Stimulated activated CD4-positive, alpha-beta T cell treated with anti-CD3 and anti-CD28 coated beads, Interleukin-1b, Interleukin-23, amount 100 ng/mL, for 48 hours (primary cell): ENCODE data around the gene APOL3.
"Not testable (repeated sequence)": the region's sequence is repeated elsewhere in the genome, so short reads cannot be mapped to it uniquely, and the experiment has no call there.

Experiments
- DNase-seq: peaks from one replicate; pipeline ENCODE4 v3.0.0-alpha.2; 2020

The APOL3 gene

GRCh38 chr22:36131907-36132306 lies 28.6 kb downstream of the APOL3 start:
- no peak for DNase-seq

- no peak for DNase-seq
Observed at GRCh38 chr22:36129486-36130388, 30.8 kb downstream of the APOL3 start.

GRCh38 chr22:36129071-36129470 lies 31.5 kb downstream of the APOL3 start:
- DNase-seq = no peak

- DNase-seq = no peak
Observed at GRCh38 chr22:36125994-36126531, 34.5 kb downstream of the APOL3 start.

GRCh38 chr22:36125434-36125833 lies 35.1 kb downstream of the APOL3 start:
- no peak for DNase-seq

GRCh38 chr22:36124666-36125065 lies 35.9 kb downstream of the APOL3 start:
- no peak for DNase-seq

- peak; percentile 93 for DNase-seq
Observed at GRCh38 chr22:36123673-36124630, 36.6 kb downstream of the APOL3 start.

GRCh38 chr22:36120621-36121351 lies 39.8 kb downstream of the APOL3 start:
- not testable (repeated sequence) for DNase-seq

- DNase-seq = no peak
Observed at GRCh38 chr22:36117053-36117554, 43.5 kb downstream of the APOL3 start.

- DNase-seq = no peak
Observed at GRCh38 chr22:36116127-36116526, 44.4 kb downstream of the APOL3 start.

GRCh38 chr22:36113121-36113520 lies 47.4 kb downstream of the APOL3 start:
- DNase-seq = no peak

- no peak for DNase-seq
Observed at GRCh38 chr22:36111316-36111715, 49.2 kb downstream of the APOL3 start.

- no peak for DNase-seq
Observed at GRCh38 chr22:36110306-36110881, 50.2 kb downstream of the APOL3 start.

- DNase-seq = no peak
Observed at GRCh38 chr22:36107436-36107835, 53.1 kb downstream of the APOL3 start.

GRCh38 chr22:36106910-36107309 lies 53.6 kb downstream of the APOL3 start:
- DNase-seq = no peak

GRCh38 chr22:36104988-36105387 lies 55.6 kb downstream of the APOL3 start:
- DNase-seq = no peak

- DNase-seq = no peak
Observed at GRCh38 chr22:36104435-36104834, 56.1 kb downstream of the APOL3 start.

- DNase-seq = no peak
Observed at GRCh38 chr22:36103891-36104290, 56.7 kb downstream of the APOL3 start.

GRCh38 chr22:36102995-36103394 lies 57.6 kb downstream of the APOL3 start:
- no peak for DNase-seq

- DNase-seq = no peak
Observed at GRCh38 chr22:36101756-36102155, 58.8 kb downstream of the APOL3 start.

GRCh38 chr22:36100908-36101307 lies 59.6 kb downstream of the APOL3 start:
- DNase-seq = not testable (repeated sequence)
